ENCODE data around the gene IQCK.
"Not testable (repeated sequence)": the region's sequence is repeated elsewhere in the genome, so short reads cannot be mapped to it uniquely, and the experiment has no call there.

The IQCK gene

GRCh38 chr16:19700319-19700781 is 17.7 kb upstream of the IQCK start:
- no peak for DNase-seq

- DNase-seq, result no peak
These were observed 17.0 kb upstream of the IQCK start for GRCh38 chr16:19701091-19701490.

- no peak for DNase-seq
These were observed 14.7 kb upstream of the IQCK start for GRCh38 chr16:19703172-19703889.

GRCh38 chr16:19704321-19705145 is 13.5 kb upstream of the IQCK start:
- no peak for DNase-seq

- no peak for DNase-seq
These were observed 12.9 kb upstream of the IQCK start for GRCh38 chr16:19705146-19705501.

GRCh38 chr16:19705843-19706242 is 12.2 kb upstream of the IQCK start:
- DNase-seq, result no peak

GRCh38 chr16:19706846-19707245 is 11.2 kb upstream of the IQCK start:
- no peak for DNase-seq

- no peak for DNase-seq
These were observed 10.3 kb upstream of the IQCK start for GRCh38 chr16:19707569-19708295.

- DNase-seq, result no peak
These were observed 9.5 kb upstream of the IQCK start for GRCh38 chr16:19708296-19709205.

- DNase-seq, result no peak
These were observed 8.5 kb upstream of the IQCK start for GRCh38 chr16:19709381-19710136.

- DNase-seq, result no peak
These were observed 7.7 kb upstream of the IQCK start for GRCh38 chr16:19710191-19710908.

GRCh38 chr16:19710991-19711545 is 7.0 kb upstream of the IQCK start:
- DNase-seq, result no peak

- DNase-seq, result no peak
These were observed 6.4 kb upstream of the IQCK start for GRCh38 chr16:19711643-19712042.

GRCh38 chr16:19712418-19713058 is 5.5 kb upstream of the IQCK start:
- DNase-seq, result no peak

GRCh38 chr16:19713697-19714096 is 4.4 kb upstream of the IQCK start:
- no peak for DNase-seq

GRCh38 chr16:19715566-19715965 is 2.5 kb upstream of the IQCK start:
- no peak for DNase-seq

- no peak for DNase-seq
These were observed 1.9 kb upstream of the IQCK start for GRCh38 chr16:19716183-19716582.

- not testable (repeated sequence) for DNase-seq
These were observed 1.3 kb upstream of the IQCK start for GRCh38 chr16:19716728-19717127.

- no peak for DNase-seq
These were observed 757 bp upstream of the IQCK start for GRCh38 chr16:19717314-19717713.

GRCh38 chr16:19718624-19718965 is 524 bp downstream of the IQCK start:
- DNase-seq, result no peak

Data from NCI-H446 treated with DMSO at 0.1 percent for 48 hours (cell line).